ENCODE data around the gene ETS2. TPM values are rescaled to one million over a fixed set of nuclear protein-coding genes. Genes with fewer than 3 reads are reported as not detected.

Gene ETS2
- total RNA-seq, 4 donors from 2014 or later = 31.1 to 175 (median 63.8) TPM

GRCh38 chr21:38848187-38848609, 42.5 kb downstream of the ETS2 start:
- Histone ChIP-seq H3K4me3 (no peak overlapping the region), H3K27me3 (no peaks in the 10 kb centered on the region), H3K36me3 (no peaks in the 10 kb centered on the region), H3K4me1 (peaks cover 0 to 13% (median 4%) of the 10 kb centered on the region in 4 donors), H3K9me3 (no peaks in the 10 kb centered on the region), H3K27ac (replicated peaks in 1 of 4) (no peak overlapping the region)
- 71% methylated on average over 7 of the region's 7 CpGs for WGBS
- intact Hi-C loops (cut with DNase I) = no loop called here
- DNase-seq (ENCODE audit: extremely low spot score) = peak; percentile 88
- TF ChIP-seq EP300 (IDR thresholded peaks at IDR 0.05) (no peak), POLR2AphosphoS5 (IDR thresholded peaks at IDR 0.05) (peak in 1 of 2 donors; percentile 19), POLR2A (IDR thresholded peaks at IDR 0.05; ENCODE audit: low read depth) (no peak), CTCF (IDR thresholded peaks at IDR 0.05) (no peak)

DNA sequence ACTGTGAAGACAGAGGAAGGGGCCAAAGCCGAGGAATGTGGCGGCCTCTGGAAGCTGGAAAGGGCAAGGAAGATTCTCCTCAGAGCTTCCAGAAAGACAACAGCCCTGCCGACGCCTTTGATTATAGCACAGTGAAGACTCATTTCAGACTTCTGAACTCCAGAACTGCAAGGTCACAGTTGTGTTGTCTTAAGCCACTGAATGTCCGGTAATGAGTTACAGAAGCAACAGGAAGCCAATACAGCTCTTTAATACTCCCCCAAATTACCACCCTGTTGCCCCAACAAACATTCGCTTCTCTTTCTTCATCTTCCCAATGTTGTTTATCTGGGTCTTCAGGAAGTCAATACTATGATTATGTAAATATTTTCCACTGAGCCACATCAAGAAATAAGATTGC, 44.0 kb downstream of the ETS2 start:
- Histone ChIP-seq H3K4me3 (no peak overlapping the region), H3K27ac (replicated peaks in 1 of 4) (no peak overlapping the region), H3K36me3 (no peaks in the 10 kb centered on the region), H3K9me3 (no peaks in the 10 kb centered on the region), H3K4me1 (peaks cover 0 to 13% (median 4%) of the 10 kb centered on the region in 4 donors), H3K27me3 (no peaks in the 10 kb centered on the region)
- intact Hi-C loops (cut with DNase I) = no loop called here
- no peak for TF ChIP-seq POLR2A (IDR thresholded peaks at IDR 0.05; ENCODE audit: low read depth)
- no peak for TF ChIP-seq CTCF (IDR thresholded peaks at IDR 0.05)
- TF ChIP-seq POLR2AphosphoS5 (IDR thresholded peaks at IDR 0.05) = no peak
- TF ChIP-seq EP300 (IDR thresholded peaks at IDR 0.05) = no peak
- DNase-seq (ENCODE audit: extremely low spot score) = peak; percentile 53
- WGBS = 62% methylated on average over 6 of the region's 6 CpGs

GRCh38 chr21:38850277-38850951, 44.7 kb downstream of the ETS2 start:
- TF ChIP-seq CTCF (IDR thresholded peaks at IDR 0.05) (no peak), POLR2A (IDR thresholded peaks at IDR 0.05; ENCODE audit: low read depth) (no peak), POLR2AphosphoS5 (IDR thresholded peaks at IDR 0.05) (no peak), EP300 (IDR thresholded peaks at IDR 0.05) (no peak)
- 91% methylated on average over 6 of the region's 6 CpGs for WGBS
- no peak overlapping the region for H3K4me3 ChIP-seq
- intact Hi-C loops (cut with DNase I) = no loop called here
- no peaks in the 10 kb centered on the region for H3K9me3 ChIP-seq
- peaks cover 0 to 13% (median 4%) of the 10 kb centered on the region in 4 donors for H3K4me1 ChIP-seq
- H3K27ac ChIP-seq (replicated peaks in 1 of 4) = no peak overlapping the region
- peak; percentile 21 for DNase-seq (ENCODE audit: extremely low spot score)
- H3K36me3 ChIP-seq = no peaks in the 10 kb centered on the region
- no peaks in the 10 kb centered on the region for H3K27me3 ChIP-seq

GRCh38 chr21:38851101-38851500, 45.4 kb downstream of the ETS2 start:
- WGBS = 92% methylated on average over 1 of the region's 1 CpG
- no peak for TF ChIP-seq EP300 (IDR thresholded peaks at IDR 0.05)
- no peak for TF ChIP-seq POLR2AphosphoS5 (IDR thresholded peaks at IDR 0.05)
- TF ChIP-seq CTCF (IDR thresholded peaks at IDR 0.05) = no peak
- TF ChIP-seq POLR2A (IDR thresholded peaks at IDR 0.05; ENCODE audit: low read depth) = no peak

More at GRCh38 chr21:38851101-38851500, 45.4 kb downstream of the ETS2 start:
- no peak for DNase-seq (ENCODE audit: extremely low spot score)
- H3K27me3 ChIP-seq = no peaks in the 10 kb centered on the region
- no peak overlapping the region for H3K27ac ChIP-seq (replicated peaks in 1 of 4)
- no peak overlapping the region for H3K4me3 ChIP-seq
- peaks cover 0 to 13% (median 4%) of the 10 kb centered on the region in 4 donors for H3K4me1 ChIP-seq
- H3K9me3 ChIP-seq = no peaks in the 10 kb centered on the region
- no peaks in the 10 kb centered on the region for H3K36me3 ChIP-seq
- intact Hi-C loops (cut with DNase I) = no loop called here
